22Rv1 (cell line): ENCODE data around the gene TSPAN16.

ENCODE experiments used
- ZFX ChIP-seq: fragments of 450-650 bp; IDR thresholded peaks from 2 replicates; pipeline ENCODE4 v1.6.1; 2017; ENCODE audit warnings: antibody characterized with exemption, borderline replicate concordance
- TF ChIP-seq, protein P1 (sequence below): fragments of 450-650 bp; IDR thresholded peaks from 2 replicates; pipeline ENCODE4 v1.5.1; 2017; ENCODE audit warnings: mild to moderate bottlenecking

DNA sequence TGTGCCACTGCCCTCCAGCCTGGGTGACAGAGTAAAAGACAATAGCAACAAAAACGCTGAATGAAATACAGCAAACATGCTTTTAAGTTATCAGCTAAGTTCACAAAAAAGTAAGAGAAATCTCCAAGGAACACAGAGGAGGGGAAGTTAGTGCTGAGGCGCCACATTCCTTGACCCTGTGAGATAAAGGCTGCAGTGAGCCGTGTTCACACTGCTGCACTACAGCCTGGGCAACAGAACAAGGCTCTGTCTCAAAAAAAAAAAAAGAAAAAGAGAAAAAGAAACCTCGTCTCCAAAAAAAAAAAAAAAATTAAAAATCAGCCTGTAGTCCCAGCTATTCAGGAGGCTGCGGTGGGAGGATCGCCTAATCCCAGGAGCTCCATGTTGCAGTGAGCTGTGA, 17.3 kb upstream of the TSPAN16 start:
- TF ChIP-seq, protein P1, sequence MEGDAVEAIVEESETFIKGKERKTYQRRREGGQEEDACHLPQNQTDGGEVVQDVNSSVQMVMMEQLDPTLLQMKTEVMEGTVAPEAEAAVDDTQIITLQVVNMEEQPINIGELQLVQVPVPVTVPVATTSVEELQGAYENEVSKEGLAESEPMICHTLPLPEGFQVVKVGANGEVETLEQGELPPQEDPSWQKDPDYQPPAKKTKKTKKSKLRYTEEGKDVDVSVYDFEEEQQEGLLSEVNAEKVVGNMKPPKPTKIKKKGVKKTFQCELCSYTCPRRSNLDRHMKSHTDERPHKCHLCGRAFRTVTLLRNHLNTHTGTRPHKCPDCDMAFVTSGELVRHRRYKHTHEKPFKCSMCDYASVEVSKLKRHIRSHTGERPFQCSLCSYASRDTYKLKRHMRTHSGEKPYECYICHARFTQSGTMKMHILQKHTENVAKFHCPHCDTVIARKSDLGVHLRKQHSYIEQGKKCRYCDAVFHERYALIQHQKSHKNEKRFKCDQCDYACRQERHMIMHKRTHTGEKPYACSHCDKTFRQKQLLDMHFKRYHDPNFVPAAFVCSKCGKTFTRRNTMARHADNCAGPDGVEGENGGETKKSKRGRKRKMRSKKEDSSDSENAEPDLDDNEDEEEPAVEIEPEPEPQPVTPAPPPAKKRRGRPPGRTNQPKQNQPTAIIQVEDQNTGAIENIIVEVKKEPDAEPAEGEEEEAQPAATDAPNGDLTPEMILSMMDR: no peak
- no peak for TF ChIP-seq ZFX
